Measurements from ENCODE around the gene ACTRT3. TPM values are rescaled to one million over a fixed set of nuclear protein-coding genes. Genes with fewer than 3 reads are reported as not detected.

The ACTRT3 gene
- total and polyA plus RNA-seq, 2 of the 13 experiments (the other 11 are each of a cell fraction or from before 2014, with no cell fraction given), result 0.42 to 0.97 TPM

DNA sequence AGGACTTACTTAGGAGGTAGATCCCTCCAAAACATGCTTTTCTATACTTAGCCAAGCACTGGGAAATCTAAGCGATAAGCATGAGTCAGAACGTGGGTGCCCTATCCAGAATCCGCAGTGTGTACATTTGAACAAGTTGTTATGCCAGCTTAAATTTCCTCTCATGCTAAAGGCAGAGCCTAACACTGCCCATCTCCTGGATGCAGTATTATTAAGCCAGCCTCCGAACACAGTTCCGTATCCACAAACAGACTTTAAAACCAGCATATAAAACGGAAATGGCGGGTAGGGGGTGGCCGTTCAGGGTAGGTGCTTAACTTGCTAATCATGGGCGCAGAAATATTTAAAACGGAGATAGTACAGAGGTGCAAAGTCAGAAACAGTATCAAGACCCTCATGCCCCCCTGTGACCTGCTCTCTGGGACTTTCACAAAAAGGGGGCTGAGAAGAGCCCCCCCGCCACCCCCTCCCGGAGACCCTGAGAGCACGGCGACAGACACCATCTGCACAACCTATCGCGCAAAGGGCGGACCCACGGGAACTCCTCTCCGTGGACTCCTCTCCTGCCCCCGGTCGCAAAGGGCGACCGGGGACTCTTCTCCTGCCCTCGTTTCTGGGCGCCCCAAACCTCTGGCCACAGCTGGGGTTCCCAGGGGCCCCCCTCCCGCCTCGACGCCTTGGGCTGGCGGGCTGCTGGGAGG, 42.4 kb upstream of the ACTRT3 start:
- intact Hi-C loops (cut with micrococcal nuclease; ENCODE audit: unreplicated experiment), result no loop called here
- H4K20me1 ChIP-seq (ENCODE audit: insufficient read depth, low read length), result no peaks in the 10 kb centered on the region
- FAIRE-seq (no peak), ATAC-seq (no peak; the same call in 2 of the 3 replicates), DNase-seq (ENCODE audit: low spot score) (no peak)
- peaks cover 0 to 10% of the 10 kb centered on the region in 2 experiments; a peak in 2 of 5 replicates for H3K27me3 ChIP-seq (ENCODE audit: control insufficient read depth in 1 of 2, insufficient read depth in 2 of 2, low read length in 2 of 2)
- ChIA-PET CTCF (ENCODE audit: low intra/inter-chr PET ratio, low total read pairs) (no interaction called here), POLR2A (no interaction called here)
- H3K4me2 ChIP-seq (ENCODE audit: low read depth, low read length), result peak overlapping the region; percentile 62; the same call in 1 of the 2 replicates
- no peak overlapping the region for H3K27ac ChIP-seq (ENCODE audit: extremely low read length, insufficient read depth, low read length)
- peaks cover 14% of the 10 kb centered on the region for H3K4me1 ChIP-seq (ENCODE audit: insufficient read depth, low read length)
- H3K4me3 ChIP-seq (replicated peaks in 1 of 3; ENCODE audit: insufficient read depth in 1 of 3, low read depth in 2 of 3, low read length in 3 of 3), result peak overlapping the region in 2 of 3 experiments; percentile 16 to 46; a peak in 1 of 6 replicates
- H3K9ac ChIP-seq (ENCODE audit: insufficient read depth, low read depth, low read length), result no peak overlapping the region
- H3K9me3 ChIP-seq (ENCODE audit: low read length), result peaks cover 7% of the 10 kb centered on the region
- in situ Hi-C loops (cut with HindIII; ENCODE audit: extremely low pct_ligation_motif_present, low pct_unique_long_range_greater_than_20kb), result no loop called here
- H2AFZ ChIP-seq (ENCODE audit: low read length), result no peak overlapping the region
- 70% methylated on average over 15 of the region's 29 CpGs for WGBS (ENCODE audit: low lambda C conversion rate)
- H3K36me3 ChIP-seq (replicated peaks in 1 of 2; ENCODE audit: control insufficient read depth in 1 of 2, insufficient read depth in 2 of 2, low read length in 2 of 2), result no peaks in the 10 kb centered on the region
- TF ChIP-seq GABPB1 (CRISPR knock-in tag; IDR thresholded peaks at IDR 0.05), result 0 out of 2 replicates have a peak, but pooled peaks have one; percentile 10
- TF ChIP-seq SMAD1 (CRISPR knock-in tag; IDR thresholded peaks at IDR 0.05; ENCODE audit: borderline replicate concordance, low read depth), result no peak
- H3K79me2 ChIP-seq (ENCODE audit: insufficient read depth, low read length), result no peaks in the 10 kb centered on the region
- no TSS peak for BruUV-seq (replicated peaks)

DNA sequence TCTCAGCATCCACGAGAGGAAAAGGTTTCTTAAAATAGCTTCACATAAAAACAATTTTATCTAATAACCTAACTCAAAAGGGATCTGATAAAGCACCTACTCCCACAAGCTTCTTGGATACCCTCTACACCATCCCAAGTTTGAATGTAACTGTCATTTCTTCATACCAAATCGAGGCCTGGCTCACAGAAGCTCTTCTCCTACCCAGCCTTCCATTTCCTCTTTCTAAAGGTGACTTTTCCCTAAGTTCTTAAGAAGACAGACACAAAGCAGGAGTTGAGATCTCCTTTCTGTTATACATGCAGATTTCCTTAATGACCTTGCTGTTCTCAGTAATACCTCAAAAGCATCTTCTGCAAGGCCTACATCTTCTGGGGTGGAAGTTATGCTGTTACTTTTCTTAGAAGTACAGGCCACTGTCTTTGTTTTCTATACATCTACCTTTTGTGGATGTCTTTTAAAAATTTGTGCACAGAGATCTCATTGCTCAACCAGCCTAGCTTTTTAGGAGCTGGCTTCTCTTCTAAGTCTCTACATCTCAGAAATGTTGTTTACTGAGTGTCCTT, 40.0 kb upstream of the ACTRT3 start:
- 1% methylated on average over 2 of the region's 2 CpGs for WGBS (ENCODE audit: low lambda C conversion rate)
- H3K4me2 ChIP-seq (ENCODE audit: low read depth, low read length), result no peak overlapping the region
- ATAC-seq (no peak), DNase-seq (ENCODE audit: low spot score) (no peak), FAIRE-seq (no peak)
- no peak overlapping the region for H3K27ac ChIP-seq (ENCODE audit: extremely low read length, insufficient read depth, low read length)
- no peaks in the 10 kb centered on the region for H4K20me1 ChIP-seq (ENCODE audit: insufficient read depth, low read length)
- H3K4me1 ChIP-seq (ENCODE audit: insufficient read depth, low read length), result peaks cover 14% of the 10 kb centered on the region
- H3K9me3 ChIP-seq (ENCODE audit: low read length), result no peaks in the 10 kb centered on the region
- intact Hi-C loops (cut with micrococcal nuclease; ENCODE audit: unreplicated experiment) (no loop called here), in situ Hi-C loops (cut with HindIII; ENCODE audit: extremely low pct_ligation_motif_present, low pct_unique_long_range_greater_than_20kb) (no loop called here)
- H3K79me2 ChIP-seq (ENCODE audit: insufficient read depth, low read length), result no peaks in the 10 kb centered on the region
- no TSS peak for BruUV-seq (replicated peaks)
- H3K9ac ChIP-seq (ENCODE audit: insufficient read depth, low read depth, low read length), result no peak overlapping the region
- peaks cover 0 to 10% of the 10 kb centered on the region in 2 experiments; a peak in 2 of 5 replicates for H3K27me3 ChIP-seq (ENCODE audit: control insufficient read depth in 1 of 2, insufficient read depth in 2 of 2, low read length in 2 of 2)
- CTCF ChIA-PET (ENCODE audit: low intra/inter-chr PET ratio, low total read pairs), result no interaction called here
- H3K4me3 ChIP-seq (replicated peaks in 1 of 3; ENCODE audit: insufficient read depth in 1 of 3, low read depth in 2 of 3, low read length in 3 of 3), result no peak overlapping the region
- POLR2A ChIA-PET, result no interaction called here
- no peaks in the 10 kb centered on the region for H3K36me3 ChIP-seq (replicated peaks in 1 of 2; ENCODE audit: control insufficient read depth in 1 of 2, insufficient read depth in 2 of 2, low read length in 2 of 2)
- H2AFZ ChIP-seq (ENCODE audit: low read length), result no peak overlapping the region
- TF ChIP-seq MEIS2 (CRISPR knock-in tag; IDR thresholded peaks at IDR 0.05) (no peak), KLF15 (CRISPR knock-in tag; IDR thresholded peaks at IDR 0.05; ENCODE audit: borderline replicate concordance) (no peak), NFE2L2 (IDR thresholded peaks at IDR 0.05; ENCODE audit: low read length) (no peak), SMAD9 (CRISPR knock-in tag; IDR thresholded peaks at IDR 0.05) (no peak), ZNF616 (CRISPR knock-in tag; IDR thresholded peaks at IDR 0.05; ENCODE audit: low read depth) (no peak), CHD4 (IDR thresholded peaks at IDR 0.05; ENCODE audit: borderline replicate concordance, low read length) (no peak), FOSL2 (CRISPR knock-in tag; IDR thresholded peaks at IDR 0.05) (no peak), ZNF567 (CRISPR knock-in tag; IDR thresholded peaks at IDR 0.05; ENCODE audit: borderline replicate concordance) (no peak), ZNF672 (CRISPR knock-in tag; IDR thresholded peaks at IDR 0.05) (no peak), ZNF260 (CRISPR knock-in tag; IDR thresholded peaks at IDR 0.05; ENCODE audit: borderline replicate concordance, low read depth) (no peak)
- TF ChIP-seq, protein P1, sequence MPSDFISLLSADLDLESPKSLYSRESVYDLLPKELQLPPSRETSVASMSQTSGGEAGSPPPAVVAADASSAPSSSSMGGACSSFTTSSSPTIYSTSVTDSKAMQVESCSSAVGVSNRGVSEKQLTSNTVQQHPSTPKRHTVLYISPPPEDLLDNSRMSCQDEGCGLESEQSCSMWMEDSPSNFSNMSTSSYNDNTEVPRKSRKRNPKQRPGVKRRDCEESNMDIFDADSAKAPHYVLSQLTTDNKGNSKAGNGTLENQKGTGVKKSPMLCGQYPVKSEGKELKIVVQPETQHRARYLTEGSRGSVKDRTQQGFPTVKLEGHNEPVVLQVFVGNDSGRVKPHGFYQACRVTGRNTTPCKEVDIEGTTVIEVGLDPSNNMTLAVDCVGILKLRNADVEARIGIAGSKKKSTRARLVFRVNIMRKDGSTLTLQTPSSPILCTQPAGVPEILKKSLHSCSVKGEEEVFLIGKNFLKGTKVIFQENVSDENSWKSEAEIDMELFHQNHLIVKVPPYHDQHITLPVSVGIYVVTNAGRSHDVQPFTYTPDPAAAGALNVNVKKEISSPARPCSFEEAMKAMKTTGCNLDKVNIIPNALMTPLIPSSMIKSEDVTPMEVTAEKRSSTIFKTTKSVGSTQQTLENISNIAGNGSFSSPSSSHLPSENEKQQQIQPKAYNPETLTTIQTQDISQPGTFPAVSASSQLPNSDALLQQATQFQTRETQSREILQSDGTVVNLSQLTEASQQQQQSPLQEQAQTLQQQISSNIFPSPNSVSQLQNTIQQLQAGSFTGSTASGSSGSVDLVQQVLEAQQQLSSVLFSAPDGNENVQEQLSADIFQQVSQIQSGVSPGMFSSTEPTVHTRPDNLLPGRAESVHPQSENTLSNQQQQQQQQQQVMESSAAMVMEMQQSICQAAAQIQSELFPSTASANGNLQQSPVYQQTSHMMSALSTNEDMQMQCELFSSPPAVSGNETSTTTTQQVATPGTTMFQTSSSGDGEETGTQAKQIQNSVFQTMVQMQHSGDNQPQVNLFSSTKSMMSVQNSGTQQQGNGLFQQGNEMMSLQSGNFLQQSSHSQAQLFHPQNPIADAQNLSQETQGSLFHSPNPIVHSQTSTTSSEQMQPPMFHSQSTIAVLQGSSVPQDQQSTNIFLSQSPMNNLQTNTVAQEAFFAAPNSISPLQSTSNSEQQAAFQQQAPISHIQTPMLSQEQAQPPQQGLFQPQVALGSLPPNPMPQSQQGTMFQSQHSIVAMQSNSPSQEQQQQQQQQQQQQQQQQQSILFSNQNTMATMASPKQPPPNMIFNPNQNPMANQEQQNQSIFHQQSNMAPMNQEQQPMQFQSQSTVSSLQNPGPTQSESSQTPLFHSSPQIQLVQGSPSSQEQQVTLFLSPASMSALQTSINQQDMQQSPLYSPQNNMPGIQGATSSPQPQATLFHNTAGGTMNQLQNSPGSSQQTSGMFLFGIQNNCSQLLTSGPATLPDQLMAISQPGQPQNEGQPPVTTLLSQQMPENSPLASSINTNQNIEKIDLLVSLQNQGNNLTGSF (CRISPR knock-in tag; IDR thresholded peaks at IDR 0.05), result no peak
